Epidermal melanocyte (primary cell): Measurements from ENCODE around the gene HBG2.

Source experiments
- DNase-seq: peaks from one replicate; pipeline ENCODE4 v3.0.0; 2011; ENCODE audit warnings: low spot score; ENCODE audit not compliant: insufficient read length

HBG2 gene

DNA sequence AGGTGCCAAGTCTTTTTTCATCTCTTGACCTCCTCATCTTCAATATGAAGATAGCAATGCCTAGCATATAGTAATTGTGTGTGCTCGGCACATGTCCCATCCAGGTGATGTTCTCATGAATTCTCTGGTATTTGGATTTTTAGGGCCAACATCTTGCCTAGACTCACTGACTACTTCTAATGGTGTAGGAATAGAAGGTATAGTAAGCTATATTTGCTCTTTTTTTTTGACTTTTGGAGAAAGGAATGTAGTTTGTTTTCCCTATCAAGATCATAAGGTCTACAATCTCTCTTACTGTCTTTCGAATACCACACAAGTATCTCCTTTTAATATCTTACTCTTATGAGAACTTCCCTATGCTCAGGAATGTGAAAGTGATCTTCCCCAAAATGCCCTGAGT, 23.5 kb downstream of the HBG2 start:
- no peak for DNase-seq

DNA sequence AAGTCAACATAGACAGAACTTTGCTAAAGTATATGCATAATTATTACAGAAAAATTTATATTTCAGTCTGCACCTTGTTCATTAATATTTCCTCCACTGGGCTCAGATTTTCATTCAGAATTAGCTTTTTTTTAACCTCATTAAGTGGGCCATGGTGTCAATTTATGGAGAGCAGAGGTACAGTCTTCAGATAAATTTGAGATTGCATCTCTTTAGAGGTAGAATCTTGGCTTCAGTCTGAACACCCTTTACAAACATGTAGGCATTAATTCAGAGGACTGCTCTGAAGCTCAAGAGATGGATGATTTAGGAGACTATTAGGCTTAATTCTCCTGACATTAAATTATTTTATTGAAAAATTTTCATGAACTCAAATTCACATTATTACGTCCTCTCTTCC, 24.3 kb downstream of the HBG2 start:
- DNase-seq: no peak

DNA sequence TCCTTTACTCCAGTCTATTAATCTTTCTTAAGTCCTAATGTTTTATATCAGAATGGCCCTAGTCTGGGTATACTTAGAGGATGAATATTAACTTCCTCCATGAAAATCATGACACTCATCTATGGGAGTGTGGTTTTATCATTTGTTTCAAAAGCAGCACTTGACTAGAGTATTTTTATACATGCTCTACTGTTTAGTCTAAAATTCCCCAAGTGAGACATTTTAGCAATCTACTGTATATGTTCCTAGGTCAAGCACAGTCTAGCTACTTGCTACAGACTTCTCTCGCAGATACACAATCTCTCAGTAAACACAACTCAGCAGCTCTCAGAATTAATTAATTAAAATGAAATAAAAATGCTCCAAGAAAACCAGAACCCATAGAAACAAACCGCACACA, 24.8 kb downstream of the HBG2 start:
- DNase-seq: no peak

DNA sequence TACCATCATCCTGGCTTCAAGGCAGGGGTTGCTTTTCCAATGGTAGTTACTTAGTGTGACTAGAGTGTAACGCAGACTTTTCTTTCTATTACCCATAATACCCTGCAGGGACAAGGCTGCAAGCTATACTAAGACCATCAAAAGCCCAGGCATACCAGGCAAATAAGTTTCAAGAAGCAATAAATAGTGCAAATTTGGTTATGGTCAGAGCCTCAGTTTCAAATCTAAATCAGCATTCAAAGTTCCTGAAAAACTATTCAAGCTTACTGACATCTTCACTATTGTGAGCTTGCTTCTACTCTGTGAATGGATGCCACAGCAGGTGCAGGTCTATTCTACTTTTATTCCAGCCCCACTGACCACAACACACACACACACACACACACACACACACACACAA, 25.2 kb downstream of the HBG2 start:
- DNase-seq: no peak

GRCh38 chr11:5228124-5228523, 26.5 kb downstream of the HBG2 start:
- DNase-seq: no peak

- DNase-seq: no peak
Observed at GRCh38 chr11:5227681-5228080, 26.9 kb downstream of the HBG2 start.

GRCh38 chr11:5226732-5227310, 27.8 kb downstream of the HBG2 start, which contains the start of gene HBB:
HBB (minus strand) TSS chr11:5227071; CDS start chr11:5227021, 50 bp downstream.
- DNase-seq: no peak

DNA sequence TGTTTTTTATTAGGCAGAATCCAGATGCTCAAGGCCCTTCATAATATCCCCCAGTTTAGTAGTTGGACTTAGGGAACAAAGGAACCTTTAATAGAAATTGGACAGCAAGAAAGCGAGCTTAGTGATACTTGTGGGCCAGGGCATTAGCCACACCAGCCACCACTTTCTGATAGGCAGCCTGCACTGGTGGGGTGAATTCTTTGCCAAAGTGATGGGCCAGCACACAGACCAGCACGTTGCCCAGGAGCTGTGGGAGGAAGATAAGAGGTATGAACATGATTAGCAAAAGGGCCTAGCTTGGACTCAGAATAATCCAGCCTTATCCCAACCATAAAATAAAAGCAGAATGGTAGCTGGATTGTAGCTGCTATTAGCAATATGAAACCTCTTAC, 29.1 kb downstream of the HBG2 start:
- no peak for DNase-seq

DNA sequence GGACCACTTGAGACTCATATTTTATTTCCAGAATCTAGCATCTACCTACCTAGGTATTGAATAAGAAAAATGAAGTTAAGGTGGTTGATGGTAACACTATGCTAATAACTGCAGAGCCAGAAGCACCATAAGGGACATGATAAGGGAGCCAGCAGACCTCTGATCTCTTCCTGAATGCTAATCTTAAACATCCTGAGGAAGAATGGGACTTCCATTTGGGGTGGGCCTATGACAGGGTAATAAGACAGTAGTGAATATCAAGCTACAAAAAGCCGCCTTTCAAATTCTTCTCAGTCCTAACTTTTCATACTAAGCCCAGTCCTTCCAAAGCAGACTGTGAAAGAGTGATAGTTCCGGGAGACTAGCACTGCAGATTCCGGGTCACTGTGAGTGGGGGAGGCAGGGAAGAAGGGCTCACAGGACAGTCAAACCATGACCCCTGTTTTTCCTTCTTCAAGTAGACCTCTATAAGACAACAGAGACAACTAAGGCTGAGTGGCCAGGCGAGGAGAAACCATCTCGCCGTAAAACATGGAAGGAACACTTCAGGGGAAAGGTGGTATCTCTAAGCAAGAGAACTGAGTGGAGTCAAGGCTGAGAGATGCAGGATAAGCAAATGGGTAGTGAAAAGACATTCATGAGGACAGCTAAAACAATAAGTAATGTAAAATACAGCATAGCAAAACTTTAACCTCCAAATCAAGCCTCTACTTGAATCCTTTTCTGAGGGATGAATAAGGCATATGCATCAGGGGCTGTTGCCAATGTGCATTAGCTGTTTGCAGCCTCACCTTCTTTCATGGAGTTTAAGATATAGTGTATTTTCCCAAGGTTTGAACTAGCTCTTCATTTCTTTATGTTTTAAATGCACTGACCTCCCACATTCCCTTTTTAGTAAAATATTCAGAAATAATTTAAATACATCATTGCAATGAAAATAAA, 29.8 kb downstream of the HBG2 start:
- DNase-seq: no peak

- DNase-seq: no peak
Observed at GRCh38 chr11:5223686-5224085, 30.9 kb downstream of the HBG2 start.

DNA sequence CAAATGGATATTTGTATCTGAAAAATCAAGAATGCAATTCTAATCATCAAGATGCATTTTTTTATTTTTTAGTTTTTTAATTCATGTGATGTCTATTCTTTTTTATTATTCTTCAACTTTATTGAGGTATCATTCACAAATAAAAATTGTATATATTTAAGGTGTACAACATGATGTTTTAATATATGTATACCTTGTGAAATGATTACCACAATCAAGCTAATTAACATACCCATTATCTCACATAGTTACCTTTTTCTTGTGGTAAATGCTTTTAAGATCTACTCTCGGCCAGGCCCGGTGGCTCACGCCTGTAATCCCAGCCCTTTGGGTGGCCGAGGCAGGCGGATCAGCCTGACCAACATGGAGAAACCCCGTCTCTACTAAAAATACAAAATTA, 31.4 kb downstream of the HBG2 start:
- no peak for DNase-seq

- DNase-seq: no peak
Observed at GRCh38 chr11:5210376-5210885, 44.1 kb downstream of the HBG2 start.

GRCh38 chr11:5204787-5205186, 49.8 kb downstream of the HBG2 start:
- peak; percentile 40 for DNase-seq

- DNase-seq: no peak
Observed at GRCh38 chr11:5203366-5203765, 51.2 kb downstream of the HBG2 start.
